Right atrium auricular region (tissue), 2 donors: ENCODE results near the gene LRCH1. TPM values are rescaled to one million over a fixed set of nuclear protein-coding genes. Genes with fewer than 3 reads are reported as not detected.

Experiments used
- DNase-seq: peaks from one replicate; pipeline ENCODE4 v3.0.0-alpha.2; 2019; ENCODE audit warnings: low spot score
- H3K27ac ChIP-seq, 2 donors: fragments of 200-600 bp; sonication (generic); 1 replicate in 1 of 2; 2 replicates in 1 of 2; pipeline ENCODE4 v1.5.1; 2016 to 2019
- H3K27me3 ChIP-seq, 2 donors: fragments of 200-600 bp; sonication (generic); one replicate each; pipeline versions ENCODE4 v1.5.1 to v1.6.0; 2017 to 2019
- H3K36me3 ChIP-seq: fragments of 200-600 bp; sonication (generic); one replicate; pipeline ENCODE4 v1.5.1; 2016
- H3K4me1 ChIP-seq, 2 donors: fragments of 200-600 bp; sonication (generic); one replicate each; pipeline versions ENCODE4 v1.5.1 to v1.6.0; 2017 to 2019
- H3K4me3 ChIP-seq, 2 donors: fragments of 200-600 bp; sonication (generic); 1 replicate in 1 of 2; 2 replicates in 1 of 2; pipeline ENCODE4 v1.5.1; 2017 to 2019; ENCODE audit warnings: mild to moderate bottlenecking in 1 of 2, moderate library complexity in 1 of 2
- H3K9me3 ChIP-seq, 2 donors: fragments of 200-600 bp; sonication (generic); one replicate each; pipeline ENCODE4 v1.5.1; 2019
- CTCF ChIP-seq, 2 donors: fragments of 200-600 bp; sonication (generic); IDR thresholded peaks; one replicate each; pipeline ENCODE4 v1.5.1; 2019; ENCODE audit warnings: antibody characterized with exemption in 2 of 2
- total RNA-seq, 2 donors: library from RNA; depleted of rRNA; stranded (reverse); fragments of >200 nt; gene quantifications; one replicate each; pipeline ENCODE4 v1.1.0, GENCODE V29; 2016

LRCH1 gene
- total RNA-seq, 2 donors from 2014 or later = 6.9 to 10.9 TPM

GRCh38 chr13:46748300-46748699 lies 195.3 kb downstream of the LRCH1 start:
- H3K36me3 ChIP-seq = peaks cover 20% of the 10 kb centered on the region

GRCh38 chr13:46749951-46750350 lies 197.0 kb downstream of the LRCH1 start:
- H3K9me3 ChIP-seq = no peaks in the 10 kb centered on the region
- no peaks in the 10 kb centered on the region for H3K27me3 ChIP-seq
- no peak overlapping the region for H3K4me3 ChIP-seq
- H3K27ac ChIP-seq = no peak overlapping the region
- no peaks in the 10 kb centered on the region for H3K4me1 ChIP-seq
- no peak for TF ChIP-seq CTCF (IDR thresholded peaks at IDR 0.05)
- peaks cover 20% of the 10 kb centered on the region for H3K36me3 ChIP-seq
- no peak for DNase-seq

More at GRCh38 chr13:46748300-46748699, 195.3 kb downstream of the LRCH1 start:
- H3K4me1 ChIP-seq = no peaks in the 10 kb centered on the region
- H3K27ac ChIP-seq = no peak overlapping the region
- no peaks in the 10 kb centered on the region for H3K27me3 ChIP-seq
- no peak for TF ChIP-seq CTCF (IDR thresholded peaks at IDR 0.05)
- H3K9me3 ChIP-seq = no peaks in the 10 kb centered on the region
- H3K4me3 ChIP-seq = no peak overlapping the region
- DNase-seq = no peak

- no peak for TF ChIP-seq CTCF (IDR thresholded peaks at IDR 0.05)
- Histone ChIP-seq H3K36me3 (peaks cover 20% of the 10 kb centered on the region), H3K4me3 (no peak overlapping the region), H3K27ac (no peak overlapping the region), H3K4me1 (peaks cover 0 to under 1% of the 10 kb centered on the region in 2 donors), H3K27me3 (no peaks in the 10 kb centered on the region), H3K9me3 (no peaks in the 10 kb centered on the region)
- DNase-seq = no peak
These were observed 199.1 kb downstream of the LRCH1 start for GRCh38 chr13:46751811-46752635.

GRCh38 chr13:46753137-46753536 lies 200.2 kb downstream of the LRCH1 start:
- Histone ChIP-seq H3K9me3 (no peaks in the 10 kb centered on the region), H3K36me3 (peaks cover 20% of the 10 kb centered on the region), H3K27ac (no peak overlapping the region), H3K4me3 (no peak overlapping the region), H3K4me1 (peaks cover 0 to 4% of the 10 kb centered on the region in 2 donors), H3K27me3 (no peaks in the 10 kb centered on the region)
- TF ChIP-seq CTCF (IDR thresholded peaks at IDR 0.05) = no peak
- no peak for DNase-seq

- no peaks in the 10 kb centered on the region for H3K27me3 ChIP-seq
- no peaks in the 10 kb centered on the region for H3K9me3 ChIP-seq
- peaks cover 0 to 4% of the 10 kb centered on the region in 2 donors for H3K4me1 ChIP-seq
- no peak overlapping the region for H3K27ac ChIP-seq
- no peak for TF ChIP-seq CTCF (IDR thresholded peaks at IDR 0.05)
- no peak overlapping the region for H3K4me3 ChIP-seq
- DNase-seq = no peak
- H3K36me3 ChIP-seq = peaks cover 16% of the 10 kb centered on the region
These were observed 200.9 kb downstream of the LRCH1 start for GRCh38 chr13:46753917-46754316.
